ENCODE measurements around the gene IFNL2. TPM values are rescaled to one million over a fixed set of nuclear protein-coding genes. Genes with fewer than 3 reads are reported as not detected.
"Not testable (repeated sequence)": the region's sequence is repeated elsewhere in the genome, so short reads cannot be mapped to it uniquely, and the experiment has no call there.

The IFNL2 gene
- not detected for total RNA-seq

- ATAC-seq: peak; percentile 71
- DNase-seq (ENCODE audit: low spot score): not testable (repeated sequence)
These were observed at the start of gene IFNL2 for GRCh38 chr19:39268085-39268484. TSS of gene IFNL2 (plus strand) at chr19:39268396. CDS start at chr19:39268569, 173 bp downstream.

DNA sequence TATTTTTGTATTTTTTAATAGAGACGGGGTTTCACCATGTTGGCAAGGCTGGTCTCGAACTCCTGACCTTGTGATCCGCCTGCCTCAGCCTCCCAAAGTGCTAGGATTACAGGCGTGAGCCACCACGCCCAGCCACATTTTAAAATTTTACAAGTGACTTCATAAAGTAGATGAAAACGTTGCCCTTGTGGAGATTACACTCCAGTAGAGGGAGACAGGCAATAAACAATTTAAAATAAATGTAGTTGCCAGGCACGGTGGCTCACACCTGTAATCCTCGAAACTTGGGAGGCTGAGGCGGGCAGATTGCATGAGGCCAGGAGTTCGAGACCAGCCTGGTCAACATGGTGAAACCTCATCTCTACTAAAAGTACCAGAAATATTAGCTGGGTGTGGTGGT, 49.1 kb upstream of the IFNL2 start:
- DNase-seq (ENCODE audit: low spot score): not testable (repeated sequence)
- ATAC-seq: peak; percentile 32

DNA sequence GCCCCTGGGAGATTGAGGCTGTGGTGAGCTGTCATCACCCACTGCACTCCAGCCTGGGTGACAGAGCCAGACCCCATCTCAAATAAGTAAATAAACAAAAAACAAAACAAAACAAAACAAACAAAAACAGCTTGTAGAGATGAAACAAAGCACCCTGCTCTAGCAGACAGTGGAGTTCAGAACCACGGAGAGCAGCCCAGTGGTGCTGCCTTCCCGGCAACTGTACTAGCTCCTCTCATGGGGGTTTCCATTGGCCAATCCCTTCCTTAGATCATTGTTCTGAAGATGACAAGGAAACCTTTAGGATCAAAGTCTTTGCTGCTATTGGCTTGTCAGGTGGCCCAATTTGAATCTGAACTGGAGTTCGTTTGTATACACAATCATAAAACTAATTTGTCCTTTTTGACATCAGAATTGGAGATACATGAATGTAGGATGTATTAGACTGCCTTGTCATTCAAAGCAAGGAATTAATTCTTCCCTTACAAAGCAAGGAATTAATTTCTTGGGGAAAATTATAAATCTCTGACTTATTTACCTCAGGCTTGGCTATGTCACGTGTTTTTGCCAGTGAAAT, 44.4 kb upstream of the IFNL2 start:
- ATAC-seq: no peak
- DNase-seq (ENCODE audit: low spot score): no peak

DNA sequence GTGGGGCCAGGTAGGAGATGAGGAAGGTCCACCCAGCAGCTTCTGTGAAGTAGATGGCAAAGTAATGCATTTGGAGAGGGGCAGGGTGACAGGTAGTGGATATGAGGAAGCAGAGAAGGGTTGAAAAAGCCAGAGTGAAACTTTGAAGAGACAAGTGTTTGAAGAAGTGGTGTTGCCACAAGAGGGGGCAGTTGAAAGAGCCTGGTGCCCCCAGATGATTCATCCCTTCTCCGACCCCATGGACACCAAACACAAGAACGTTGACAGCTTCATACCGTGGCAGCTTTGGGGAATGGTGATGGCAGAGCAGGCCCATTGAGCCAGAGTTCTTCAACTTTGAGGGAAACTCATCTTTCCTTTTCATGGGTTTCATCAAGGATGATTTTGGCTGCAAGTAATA, 43.3 kb upstream of the IFNL2 start:
- DNase-seq (ENCODE audit: low spot score): no peak
- no peak for ATAC-seq

DNA sequence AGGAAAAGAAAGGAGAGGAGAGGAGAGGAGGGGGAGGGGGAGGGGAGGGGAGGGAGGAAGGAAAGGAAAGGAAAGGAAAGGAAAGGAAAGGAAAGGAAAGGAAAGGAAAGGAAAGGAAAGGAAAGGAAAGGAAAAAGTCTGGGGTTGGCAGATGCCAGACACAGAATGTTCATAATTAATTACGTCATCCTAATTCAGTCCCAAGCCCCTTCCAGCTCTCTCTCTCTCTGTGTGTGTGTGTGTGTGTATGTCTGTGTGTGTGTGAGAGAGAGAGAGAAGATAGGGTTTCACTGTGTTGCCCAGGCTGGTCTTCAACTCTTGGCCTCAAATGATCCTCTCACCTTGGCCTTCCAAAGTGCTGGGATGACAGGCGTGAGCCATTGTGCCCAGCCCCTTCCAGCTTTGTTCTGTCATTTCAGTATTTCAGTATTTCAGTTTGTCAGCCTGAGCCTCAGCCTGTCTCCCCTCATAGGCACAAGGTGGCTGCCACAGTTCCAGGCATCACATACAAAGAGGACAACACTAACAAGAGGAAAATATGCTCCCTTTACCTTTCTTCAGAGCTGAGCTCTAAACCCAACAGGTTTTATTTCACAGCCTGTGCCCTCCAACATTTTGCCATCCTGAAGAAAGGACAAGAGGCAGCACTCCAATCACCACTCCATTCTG, 38.0 kb upstream of the IFNL2 start:
- ATAC-seq (no peak), DNase-seq (ENCODE audit: low spot score) (no peak)

DNA sequence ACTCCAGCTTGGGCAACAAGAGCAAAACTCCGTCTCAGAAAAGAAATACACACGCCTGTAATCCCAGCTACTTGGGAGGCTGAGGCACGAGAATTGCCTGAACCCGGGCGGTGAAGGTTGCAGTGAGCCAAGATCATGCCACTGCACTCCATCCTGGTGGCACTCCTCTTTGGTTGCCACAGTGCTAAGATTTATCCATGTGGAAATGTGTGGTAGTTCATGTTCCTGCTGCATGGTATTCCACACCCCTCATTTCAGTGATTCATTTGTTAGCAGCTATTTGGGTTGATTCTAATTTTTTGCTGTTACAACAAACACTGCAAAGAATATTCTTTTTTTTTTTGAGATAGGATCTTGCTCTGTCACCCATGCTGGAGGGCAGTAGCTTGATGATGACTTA, 35.5 kb upstream of the IFNL2 start:
- ATAC-seq (no peak), DNase-seq (ENCODE audit: low spot score) (no peak)

GRCh38 chr19:39236527-39236926, 31.7 kb upstream of the IFNL2 start:
- no peak for ATAC-seq
- no peak for DNase-seq (ENCODE audit: low spot score)

- peak; percentile 99 for ATAC-seq
- peak; percentile 85 for DNase-seq (ENCODE audit: low spot score)
These were observed 30.7 kb upstream of the IFNL2 start for GRCh38 chr19:39237200-39238184.

GRCh38 chr19:39238209-39238608, 30.0 kb upstream of the IFNL2 start:
- no peak for DNase-seq (ENCODE audit: low spot score)
- ATAC-seq: no peak

GRCh38 chr19:39238944-39239343, 29.3 kb upstream of the IFNL2 start:
- ATAC-seq: no peak
- DNase-seq (ENCODE audit: low spot score): no peak

DNA sequence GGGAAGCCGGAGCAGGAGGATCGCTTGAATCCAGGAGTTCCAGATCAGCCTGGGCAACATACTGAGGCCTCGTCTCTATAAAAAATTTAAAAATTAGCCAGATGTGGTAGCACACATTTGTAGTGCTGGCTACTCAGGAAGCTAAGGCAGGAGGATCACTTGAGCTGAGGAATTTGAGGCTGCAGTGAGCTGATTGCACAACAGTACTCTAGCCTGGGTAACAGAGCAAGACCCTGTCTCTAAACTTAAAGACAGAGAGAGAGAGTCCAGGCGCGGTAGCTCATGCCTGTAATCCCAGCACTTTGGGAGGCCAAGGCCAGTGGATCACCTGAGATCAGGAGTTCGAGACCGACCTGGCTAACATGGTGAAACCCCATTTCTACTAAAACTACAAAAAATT, 27.8 kb upstream of the IFNL2 start:
- no peak for ATAC-seq
- no peak for DNase-seq (ENCODE audit: low spot score)

DNA sequence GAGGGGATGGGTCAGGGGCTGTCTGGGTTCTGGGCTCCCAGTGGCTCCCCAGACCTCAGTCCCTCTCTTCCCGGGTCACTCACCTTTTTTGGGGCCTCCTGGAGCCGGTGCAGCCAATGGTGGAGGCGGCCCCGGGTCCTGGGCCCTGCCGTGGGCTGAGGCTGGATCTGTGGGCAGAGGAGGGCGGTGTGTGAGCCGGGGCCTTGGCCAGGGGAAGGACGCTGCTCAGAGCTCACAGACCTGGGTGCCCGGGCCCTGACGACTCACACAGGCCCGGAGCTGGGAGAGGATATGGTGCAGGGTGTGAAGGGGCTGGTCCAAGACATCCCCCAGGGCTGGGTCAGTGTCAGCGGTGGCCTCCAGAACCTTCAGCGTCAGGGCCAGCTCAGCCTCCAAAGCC, 24.5 kb upstream of the IFNL2 start:
- not testable (repeated sequence) for DNase-seq (ENCODE audit: low spot score); ATAC-seq

DNA sequence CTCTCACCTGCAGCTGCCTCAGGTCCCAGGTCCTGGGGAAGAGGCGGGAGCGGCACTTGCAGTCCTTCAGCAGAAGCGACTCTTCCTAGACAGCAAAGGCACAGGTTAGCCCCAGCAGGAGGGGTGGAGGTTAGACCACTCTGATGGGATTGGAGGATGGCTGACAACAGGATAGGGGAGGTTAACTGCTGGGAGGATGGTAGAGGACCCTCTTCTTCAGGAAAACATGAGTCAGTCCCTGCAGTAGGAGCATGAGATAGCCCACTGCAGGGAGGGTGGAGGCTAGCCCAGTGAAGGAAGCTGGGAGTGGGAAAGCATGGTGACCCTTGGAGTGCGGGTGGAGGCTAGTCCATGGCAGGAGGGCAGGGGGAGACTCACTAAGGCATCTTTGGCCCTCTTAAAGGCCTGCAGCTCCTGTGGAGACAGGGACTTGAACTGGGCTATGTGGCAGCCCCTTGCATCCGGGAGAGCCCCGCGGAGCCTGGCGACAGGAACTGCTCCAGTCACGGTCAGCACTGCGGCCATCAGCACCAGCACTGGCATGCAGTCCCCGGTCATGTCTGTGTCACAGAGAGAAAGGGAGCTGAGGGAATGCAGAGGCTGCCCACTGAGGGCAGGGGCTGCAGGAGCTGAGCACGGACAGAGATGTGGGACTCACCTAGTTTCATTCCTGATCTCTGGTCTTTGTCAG, 23.6 kb upstream of the IFNL2 start, which contains the start of gene IFNL3:
IFNL3 (minus strand) TSS at position 597 of the 691 bp plus-strand sequence; CDS start at position 558, 39 bp downstream.
- DNase-seq (ENCODE audit: low spot score); ATAC-seq: not testable (repeated sequence)

DNA sequence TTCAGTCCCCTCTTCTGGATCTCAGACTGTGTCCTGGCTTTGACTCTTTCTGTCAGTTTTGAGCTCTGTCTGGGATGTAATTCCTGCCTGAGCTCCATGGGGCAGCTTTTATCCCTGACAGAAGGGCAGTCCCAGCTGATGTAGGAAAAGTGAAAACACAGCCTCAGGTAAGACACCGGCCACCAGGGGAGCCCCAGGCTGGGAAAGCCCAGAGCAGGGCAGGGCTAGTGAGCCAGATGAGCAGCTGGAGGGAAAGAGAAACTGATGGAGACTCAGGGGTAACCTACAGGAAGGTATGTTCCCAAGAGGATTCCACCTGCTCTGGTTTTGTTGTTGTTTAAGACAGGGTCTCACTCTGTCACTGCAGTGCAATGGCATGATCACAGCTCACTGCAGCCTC, 23.0 kb upstream of the IFNL2 start:
- peak; percentile 73 for ATAC-seq

GRCh38 chr19:39246951-39247669, 21.1 kb upstream of the IFNL2 start:
- DNase-seq (ENCODE audit: low spot score) (no peak), ATAC-seq (no peak)

More for the DNA sequence above, 23.0 kb upstream of the IFNL2 start:
- not testable (repeated sequence) for DNase-seq (ENCODE audit: low spot score)

DNA sequence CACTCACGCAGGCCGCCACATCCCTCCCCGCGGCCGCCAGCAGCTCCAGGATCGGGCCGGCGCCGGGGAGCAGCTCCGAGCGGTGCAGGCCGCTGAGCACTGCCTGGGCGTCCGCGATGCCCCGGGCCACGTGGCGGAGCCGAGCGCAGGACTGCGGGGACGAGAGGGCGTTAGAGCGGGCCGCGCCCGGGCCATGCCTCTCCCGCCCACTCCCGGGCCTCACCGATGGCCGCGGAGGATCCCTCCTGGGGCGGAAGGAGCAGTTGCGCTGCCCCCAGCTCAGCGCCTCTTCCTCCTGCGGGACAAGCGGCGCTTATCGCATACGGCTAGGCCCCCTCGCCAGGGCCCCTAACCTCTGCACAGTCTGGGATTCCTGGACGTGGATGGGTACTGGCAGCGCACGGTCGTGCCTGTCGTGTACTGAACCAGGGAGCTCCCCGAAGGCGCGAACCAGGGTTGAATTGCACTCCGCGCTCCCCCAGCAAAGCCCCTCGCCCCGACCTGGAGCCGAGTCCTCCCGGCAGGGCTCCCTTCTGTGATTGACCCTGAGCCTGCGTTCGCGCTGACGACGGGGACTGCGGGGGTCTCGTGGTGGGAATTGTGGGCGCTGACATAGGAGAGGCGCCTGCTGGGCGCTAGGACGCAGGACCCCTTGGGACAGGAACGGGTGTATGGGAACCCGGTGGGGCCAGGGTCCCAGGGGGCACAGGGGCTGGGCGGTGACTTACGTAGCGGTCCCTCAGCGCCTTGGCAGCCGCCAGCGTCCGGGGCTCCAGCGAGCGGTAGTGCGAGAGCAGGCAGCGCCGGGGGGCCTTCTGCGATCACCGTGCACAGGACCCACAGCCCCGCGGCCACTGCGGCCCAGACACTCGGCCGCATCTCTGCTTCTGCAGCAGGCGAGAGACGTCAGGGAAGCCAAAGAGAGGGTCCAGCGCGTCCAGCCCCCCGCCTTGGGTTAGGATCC, 20.2 kb upstream of the IFNL2 start:
- ATAC-seq (peak; percentile 34), DNase-seq (ENCODE audit: low spot score) (no peak)

DNA sequence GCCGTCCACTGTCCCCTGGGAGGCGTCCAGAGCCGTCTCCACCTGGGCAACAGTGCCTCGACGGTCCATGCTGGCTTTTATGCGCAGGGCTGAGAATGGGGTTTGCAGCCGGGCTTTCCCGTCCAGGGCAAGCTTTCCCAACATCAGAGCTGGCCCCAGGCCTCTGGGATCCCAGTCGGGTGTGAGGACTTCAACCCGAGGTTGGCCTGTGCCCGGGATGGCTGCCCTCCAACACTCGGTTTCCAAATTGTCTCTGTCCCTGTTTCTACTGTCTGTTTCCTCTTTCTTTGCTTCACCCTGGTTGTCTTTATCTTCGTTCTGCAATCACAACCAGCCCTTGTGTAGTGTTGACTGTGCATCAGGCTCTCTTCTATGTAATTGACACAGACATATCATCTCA, 19.4 kb upstream of the IFNL2 start, which contains the start of gene IFNL4:
IFNL4 (minus strand) TSS at position 51 of the 400 bp plus-strand sequence.
- ATAC-seq: peak; percentile 91
- DNase-seq (ENCODE audit: low spot score): peak; percentile 93

DNA sequence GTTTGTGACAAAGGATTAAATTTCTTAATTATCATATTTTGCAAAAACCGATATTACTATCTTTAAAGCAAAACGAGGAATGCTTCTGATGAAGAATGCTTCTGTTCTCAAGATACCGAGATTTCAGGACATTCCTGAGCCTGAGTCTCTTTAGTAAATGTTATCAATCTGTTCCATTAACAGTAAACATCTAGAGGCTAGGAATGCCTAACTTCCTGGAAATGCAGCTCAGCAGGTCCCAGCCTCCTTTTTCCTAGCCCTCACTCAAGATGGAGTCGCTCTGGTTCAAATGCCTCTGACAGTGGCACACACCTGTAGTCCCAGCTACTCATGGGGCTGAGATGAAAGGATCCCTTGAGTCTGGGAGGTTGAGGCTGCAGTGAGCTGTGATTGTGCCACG, 17.1 kb upstream of the IFNL2 start:
- no peak for ATAC-seq
- DNase-seq (ENCODE audit: low spot score): no peak

- DNase-seq (ENCODE audit: low spot score): no peak
- ATAC-seq: no peak
These were observed 16.4 kb upstream of the IFNL2 start for GRCh38 chr19:39251846-39252245.
